Mucosa of descending colon (tissue), 3 donors: Measurements from ENCODE around the gene BANK1. TPM values are rescaled to one million over a fixed set of nuclear protein-coding genes. Genes with fewer than 3 reads are reported as not detected.
A peak's percentile ranks its signal among the peaks of the same experiment; 100 is the strongest.

Source experiments
- ATAC-seq: fragments of 200-7000 bp; cut with Tn5 transposase; one replicate; pipeline ENCODE4 v1.9.1; 2020; ENCODE audit warnings: mild to moderate bottlenecking, moderate library complexity
- DNase-seq, 3 donors: peaks; one replicate each; pipeline ENCODE4 v3.0.0-alpha.2; 2020
- H3K36me3 ChIP-seq: fragments of 200-600 bp; one replicate; pipeline ENCODE4 v1.8.0; 2021; ENCODE audit warnings: low read depth, mild to moderate bottlenecking
- H3K4me1 ChIP-seq: fragments of 200-600 bp; one replicate; pipeline ENCODE4 v1.8.0; 2021; ENCODE audit warnings: low read depth, mild to moderate bottlenecking
- H3K4me3 ChIP-seq: fragments of 200-600 bp; one replicate; pipeline ENCODE4 v1.8.0; 2021; ENCODE audit warnings: mild to moderate bottlenecking
- H3K9me3 ChIP-seq: fragments of 200-600 bp; one replicate; pipeline ENCODE4 v1.8.0; 2021; ENCODE audit warnings: mild to moderate bottlenecking
- CTCF ChIP-seq: fragments of 200-600 bp; IDR thresholded peaks from one replicate; pipeline ENCODE4 v1.8.0; 2022; ENCODE audit warnings: antibody characterized with exemption, mild to moderate bottlenecking
- intact Hi-C, 2 donors: fragments of 100-400 bp; cut with DNase I in 1 of 2; cut with micrococcal nuclease in 1 of 2; formaldehyde crosslinking; loops; one replicate each; pipeline versions ENCODE4 v1.11.0 to v1.11.1; 2022; cut with DNase I, micrococcal nuclease
- total RNA-seq, 3 donors: library from RNA; stranded (reverse); fragmentation: NEBNext Ultra II Directional in 2 of 3; extraction: Animal tissue kit (Norgen Biotek cat#: 25700) in 2 of 3; gene quantifications; one replicate each; pipeline versions ENCODE4 v1.2.1 to v1.2.4, GENCODE V29; 2021 to 2023
- donor health status: DM: no; HTN: no; CAD: no; lungs with moderate emphysema.
- donor health status: DM: no; HTN: no; CAD: no.
- donor health status: DM: no; HTN: yes; CAD: no.

Gene BANK1
- total RNA-seq, 3 donors from 2014 or later: 0.73 to 1.1 (median 0.78) TPM

- H3K4me3 ChIP-seq: no peak overlapping the region
- intact Hi-C loops: no loop called here
- ATAC-seq: no peak
- no peaks in the 10 kb centered on the region for H3K4me1 ChIP-seq
- no peak for TF ChIP-seq CTCF
- no peak for DNase-seq
- no peaks in the 10 kb centered on the region for H3K9me3 ChIP-seq
- H3K36me3 ChIP-seq: no peaks in the 10 kb centered on the region
Measured at GRCh38 chr4:101793397-101793796, 2.9 kb downstream of the BANK1 start.

- no peaks in the 10 kb centered on the region for H3K36me3 ChIP-seq
- TF ChIP-seq CTCF: no peak
- ATAC-seq: no peak
- H3K9me3 ChIP-seq: no peaks in the 10 kb centered on the region
- DNase-seq: no peak
- intact Hi-C loops: no loop called here
- no peaks in the 10 kb centered on the region for H3K4me1 ChIP-seq
- H3K4me3 ChIP-seq: no peak overlapping the region
Measured at GRCh38 chr4:101794806-101795205, 4.3 kb downstream of the BANK1 start.

GRCh38 chr4:101795704-101796103, 5.2 kb downstream of the BANK1 start:
- H3K4me3 ChIP-seq: no peak overlapping the region
- TF ChIP-seq CTCF: no peak
- no peak for ATAC-seq

GRCh38 chr4:101801958-101802357, 11.4 kb downstream of the BANK1 start:
- peak; percentile 37 for ATAC-seq
- intact Hi-C loops: no loop called here
- no peak for TF ChIP-seq CTCF

More at GRCh38 chr4:101795704-101796103, 5.2 kb downstream of the BANK1 start:
- intact Hi-C loops: no loop called here
- H3K9me3 ChIP-seq: no peaks in the 10 kb centered on the region
- no peaks in the 10 kb centered on the region for H3K36me3 ChIP-seq
- no peak for DNase-seq
- H3K4me1 ChIP-seq: no peaks in the 10 kb centered on the region

GRCh38 chr4:101806914-101807313, 16.4 kb downstream of the BANK1 start:
- TF ChIP-seq CTCF: no peak
- no peak for DNase-seq
- peak; percentile 71 for ATAC-seq

More at GRCh38 chr4:101801958-101802357, 11.4 kb downstream of the BANK1 start:
- no peak overlapping the region for H3K4me3 ChIP-seq
- no peak for DNase-seq
- no peaks in the 10 kb centered on the region for H3K4me1 ChIP-seq
- H3K36me3 ChIP-seq: no peaks in the 10 kb centered on the region
- no peaks in the 10 kb centered on the region for H3K9me3 ChIP-seq

GRCh38 chr4:101807351-101807750, 16.8 kb downstream of the BANK1 start:
- no peak for DNase-seq
- no peaks in the 10 kb centered on the region for H3K9me3 ChIP-seq
- H3K4me3 ChIP-seq: no peak overlapping the region
- ATAC-seq: peak; percentile 59
- no peak for TF ChIP-seq CTCF
- intact Hi-C loops: no loop called here
- H3K36me3 ChIP-seq: no peaks in the 10 kb centered on the region
- H3K4me1 ChIP-seq: no peaks in the 10 kb centered on the region

More at GRCh38 chr4:101806914-101807313, 16.4 kb downstream of the BANK1 start:
- Histone ChIP-seq H3K4me1 (no peaks in the 10 kb centered on the region), H3K4me3 (no peak overlapping the region), H3K9me3 (no peaks in the 10 kb centered on the region), H3K36me3 (no peaks in the 10 kb centered on the region)
- intact Hi-C loops: no loop called here
